Pancreas (tissue), 10 donors: ENCODE measurements around the gene MARK3. TPM values are rescaled to one million over a fixed set of nuclear protein-coding genes. Genes with fewer than 3 reads are reported as not detected.

ENCODE experiments used
- ATAC-seq, 4 donors: fragments of 200-7000 bp; cut with Tn5 transposase; one replicate each; pipeline versions ENCODE4 v1.8.0 to v1.9.1; 2020; ENCODE audit warnings: mild to moderate bottlenecking in 4 of 4, moderate library complexity in 4 of 4
- DNase-seq, 6 donors: peaks; one replicate each; pipeline ENCODE4 v3.0.0-alpha.2; 2020
- FAIRE-seq: peaks from 2 replicates; lab custom pipeline; 2012; peaks lifted over from hg19 to GRCh38; lab: Jason Lieb, UNC
- H3K27ac ChIP-seq, 4 donors: fragments of 200-600 bp; sonication (generic); 1 replicate in 3 of 4; 2 replicates in 1 of 4; pipeline versions ENCODE4 v1.5.0 to v1.8.0; 2020
- H3K27me3 ChIP-seq, 4 donors: fragments of 200-600 bp; one replicate each; pipeline ENCODE4 v1.8.0; 2021
- H3K36me3 ChIP-seq, 3 donors: fragments of 200-600 bp; sonication (generic) in 1 of 3; one replicate each; pipeline versions ENCODE4 v1.5.0 to v1.8.0; 2020 to 2021
- H3K4me1 ChIP-seq, 3 donors: fragments of 200-600 bp; one replicate each; pipeline ENCODE4 v1.8.0; 2021
- H3K4me3 ChIP-seq, 4 donors: fragments of 200-600 bp; sonication (generic) in 2 of 4; one replicate each; pipeline versions ENCODE4 v1.5.0 to v1.8.0; 2020 to 2021
- H3K9me3 ChIP-seq, 4 donors: fragments of 200-600 bp; one replicate each; pipeline ENCODE4 v1.8.0; 2021
- WGBS, 2 donors: extraction: QIAGEN DNeasy Blood & Tissue Kit; methylation state at CpG; one replicate each; pipeline ENCODE4 v1.1.7; 2013; 5-methylcytosine and 5-hydroxymethylcytosine counted together
- intact Hi-C, 3 donors: fragments of 100-400 bp; cut with DNase I; formaldehyde crosslinking; loops; one replicate each; pipeline versions ENCODE4 v1.11.1 to v1.14.2; 2022
- polyA plus RNA-seq, 2 donors: library from polyadenylated mRNA; stranded (reverse); fragments of 200-250 nt; gene quantifications; one replicate each; pipeline ENCODE4 v1.2.3, GENCODE V29; 2013
- total RNA-seq, 6 donors: library from RNA; stranded (reverse); fragmentation: NEBNext Ultra II Directional in 4 of 6; extraction: Animal tissue kit (Norgen Biotek cat#: 25700) in 4 of 6; gene quantifications; one replicate each; pipeline versions ENCODE4 v1.2.1 to v1.2.4, GENCODE V29; 2021 to 2023
- TF ChIP-seq, protein P1 (sequence below), 4 donors: fragments of 200-600 bp; sonication (generic) in 3 of 4; IDR thresholded peaks; one replicate each; pipeline versions ENCODE4 v1.5.0 to v1.8.0; 2021; ENCODE audit warnings: antibody characterized with exemption in 4 of 4
- donor health status: healthy with polysubstance abuse.
- donor health status: DM: no; HTN: no; CAD: no; lungs with moderate emphysema.
- donor health status: DM: no; HTN: no; CAD: no.
- donor health status: control.
- donor health status: control.
- donor health status: Bipolar disorder and iron deficiency.
- donor health status: DM: yes; HTN: yes; CAD: no.
- donor health status: DM: no; HTN: no; CAD: no.
- donor health status: DM: no; HTN: no; CAD: no.
- donor health status: DM: yes; HTN: yes; CAD: no.

MARK3 gene
- total and polyA plus RNA-seq, 8 donors, result 35.3 to 110 (median 47.0) TPM

DNA sequence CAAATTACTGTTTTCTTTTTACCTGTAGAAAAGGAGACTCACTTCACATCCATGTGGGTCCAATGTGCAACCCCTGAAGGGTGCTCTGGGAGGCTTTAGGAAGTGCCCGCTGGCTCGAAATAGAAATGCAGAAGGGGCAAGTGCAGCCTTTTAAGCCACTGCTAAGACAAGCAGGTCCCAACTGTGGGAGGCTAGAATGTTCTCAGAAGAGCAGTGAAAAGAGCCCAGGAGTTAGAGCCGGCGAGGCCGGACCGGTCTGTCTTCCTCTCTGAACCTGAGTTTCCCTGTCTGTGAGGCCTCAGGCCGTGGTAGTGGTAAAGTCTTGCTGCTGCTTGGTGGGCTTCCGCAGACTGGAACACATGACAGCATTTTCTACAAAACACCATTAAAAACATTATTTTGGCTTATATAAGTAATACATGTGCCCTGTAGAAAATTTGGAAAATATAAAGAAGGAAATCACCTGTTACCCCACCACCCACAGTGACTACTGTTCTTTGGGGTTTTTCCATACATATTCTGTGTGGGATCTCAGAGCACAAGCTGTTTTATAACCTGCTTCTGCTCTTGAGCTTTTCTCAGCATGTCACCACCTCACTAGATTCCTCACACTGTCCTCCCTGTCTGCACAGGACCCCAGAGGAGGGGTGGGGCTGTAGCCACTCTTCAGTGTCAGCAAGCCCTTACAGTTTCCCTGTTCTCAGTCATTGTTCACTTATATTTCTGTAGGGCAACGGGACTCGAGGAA, 131.4 kb downstream of the MARK3 start:
- ATAC-seq (no peak), DNase-seq (peak in 2 of 6 donors; percentile 26 to 49), FAIRE-seq (no peak)
- no peaks in the 10 kb centered on the region for H3K9me3 ChIP-seq
- intact Hi-C loops, result loop anchor here in 1 of 3 donors (5.0 kb wide), 1 partner anchor 36 kb away; no protein-coding TSS in a partner anchor
- no peak overlapping the region for H3K27ac ChIP-seq
- TF ChIP-seq, protein P1, sequence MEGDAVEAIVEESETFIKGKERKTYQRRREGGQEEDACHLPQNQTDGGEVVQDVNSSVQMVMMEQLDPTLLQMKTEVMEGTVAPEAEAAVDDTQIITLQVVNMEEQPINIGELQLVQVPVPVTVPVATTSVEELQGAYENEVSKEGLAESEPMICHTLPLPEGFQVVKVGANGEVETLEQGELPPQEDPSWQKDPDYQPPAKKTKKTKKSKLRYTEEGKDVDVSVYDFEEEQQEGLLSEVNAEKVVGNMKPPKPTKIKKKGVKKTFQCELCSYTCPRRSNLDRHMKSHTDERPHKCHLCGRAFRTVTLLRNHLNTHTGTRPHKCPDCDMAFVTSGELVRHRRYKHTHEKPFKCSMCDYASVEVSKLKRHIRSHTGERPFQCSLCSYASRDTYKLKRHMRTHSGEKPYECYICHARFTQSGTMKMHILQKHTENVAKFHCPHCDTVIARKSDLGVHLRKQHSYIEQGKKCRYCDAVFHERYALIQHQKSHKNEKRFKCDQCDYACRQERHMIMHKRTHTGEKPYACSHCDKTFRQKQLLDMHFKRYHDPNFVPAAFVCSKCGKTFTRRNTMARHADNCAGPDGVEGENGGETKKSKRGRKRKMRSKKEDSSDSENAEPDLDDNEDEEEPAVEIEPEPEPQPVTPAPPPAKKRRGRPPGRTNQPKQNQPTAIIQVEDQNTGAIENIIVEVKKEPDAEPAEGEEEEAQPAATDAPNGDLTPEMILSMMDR (IDR thresholded peaks at IDR 0.05), result no peak
- H3K27me3 ChIP-seq, result no peaks in the 10 kb centered on the region
- H3K36me3 ChIP-seq, result no peaks in the 10 kb centered on the region
- peaks cover 4% of the 10 kb centered on the region in 3 donors for H3K4me1 ChIP-seq
- WGBS, 2 donors, result 70 to 80% methylated on average over 10 of the region's 10 CpGs
- no peak overlapping the region for H3K4me3 ChIP-seq

DNA sequence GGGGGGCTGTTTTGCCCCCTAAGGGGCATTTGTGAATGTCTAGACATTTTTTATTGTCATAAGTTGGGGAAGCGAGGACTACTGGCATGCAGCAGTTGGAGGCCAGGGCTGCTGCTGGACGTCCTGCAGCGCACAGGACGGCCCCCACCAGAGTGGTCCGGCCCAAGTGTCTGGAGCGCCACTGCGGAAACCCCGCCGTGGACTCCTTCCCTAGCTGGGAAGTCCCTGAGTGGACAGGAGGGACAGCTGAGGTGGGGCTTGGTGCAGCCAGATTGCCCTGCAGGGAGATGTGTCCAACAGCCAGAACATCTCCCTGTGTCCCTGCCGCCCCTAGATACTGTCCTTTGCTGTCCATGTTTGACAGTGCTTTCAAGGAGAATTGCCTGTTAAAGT, 132.0 kb downstream of the MARK3 start:
- intact Hi-C loops, result loop anchor here in 1 of 3 donors (5.0 kb wide), 1 partner anchor 35 kb away; no protein-coding TSS in a partner anchor
- Histone ChIP-seq H3K4me3 (no peak overlapping the region), H3K4me1 (peaks cover 4 to 10% (median 4%) of the 10 kb centered on the region in 3 donors), H3K27me3 (no peaks in the 10 kb centered on the region), H3K9me3 (no peaks in the 10 kb centered on the region), H3K27ac (no peak overlapping the region), H3K36me3 (no peaks in the 10 kb centered on the region)
- ATAC-seq, result no peak
- no peak for FAIRE-seq
- peak in 3 of 6 donors; percentile 24 to 56 (median 49) for DNase-seq
- TF ChIP-seq, protein P1 (IDR thresholded peaks at IDR 0.05), result no peak
- WGBS, 2 donors, result 72 to 80% methylated on average over 10 of the region's 10 CpGs

DNA sequence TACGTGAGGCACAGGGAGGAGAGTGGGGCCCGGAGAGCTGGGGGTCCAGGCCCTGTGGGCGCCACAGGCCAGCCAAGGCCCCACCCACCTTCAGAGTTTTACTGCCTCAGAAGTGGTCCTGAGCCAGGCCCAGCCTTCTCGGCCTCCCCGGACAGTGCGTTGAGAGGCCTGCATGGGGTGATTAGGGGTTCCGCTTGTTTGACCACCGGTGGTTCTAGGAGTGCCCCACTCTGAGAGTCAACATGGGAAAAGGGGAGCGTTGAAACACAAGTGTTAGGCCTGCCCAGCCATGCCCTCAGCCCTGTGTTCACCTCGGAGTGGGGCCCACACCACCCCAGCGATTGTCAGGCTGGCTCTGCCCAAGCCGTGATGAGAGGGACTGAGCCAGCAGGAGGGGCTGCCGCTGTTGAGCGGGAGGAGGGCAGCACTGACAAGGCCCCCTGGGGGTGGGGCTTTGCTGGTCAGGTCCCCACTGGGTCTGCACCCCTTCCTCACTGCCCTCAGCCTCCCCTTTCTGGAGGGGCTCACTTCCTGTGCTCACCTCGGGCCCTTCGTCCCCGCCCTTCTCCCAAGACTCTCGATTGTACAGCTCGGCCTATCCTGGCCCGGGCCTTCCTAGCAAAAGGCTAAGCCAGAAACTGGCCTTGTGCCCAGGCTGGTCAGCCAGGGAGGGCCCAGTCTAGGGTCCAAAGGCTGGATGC, 132.7 kb downstream of the MARK3 start:
- ATAC-seq (no peak), DNase-seq (peak in 3 of 6 donors; percentile 51 to 83 (median 68)), FAIRE-seq (no peak)
- 30 to 38% methylated on average over 17 to 20 of the region's 20 CpGs for WGBS, 2 donors
- H3K4me3 ChIP-seq, result no peak overlapping the region
- TF ChIP-seq, protein P1 (IDR thresholded peaks at IDR 0.05), result no peak
- intact Hi-C loops, result loop anchor here in 2 of 3 donors (2.0 to 5.0 kb wide), 2 partner anchors 29 to 34 kb away; no protein-coding TSS in a partner anchor
- H3K9me3 ChIP-seq, result no peaks in the 10 kb centered on the region
- no peaks in the 10 kb centered on the region for H3K27me3 ChIP-seq
- H3K27ac ChIP-seq, result no peak overlapping the region
- peaks cover 0 to 10% (median 4%) of the 10 kb centered on the region in 3 donors for H3K4me1 ChIP-seq
- H3K36me3 ChIP-seq, result no peaks in the 10 kb centered on the region

DNA sequence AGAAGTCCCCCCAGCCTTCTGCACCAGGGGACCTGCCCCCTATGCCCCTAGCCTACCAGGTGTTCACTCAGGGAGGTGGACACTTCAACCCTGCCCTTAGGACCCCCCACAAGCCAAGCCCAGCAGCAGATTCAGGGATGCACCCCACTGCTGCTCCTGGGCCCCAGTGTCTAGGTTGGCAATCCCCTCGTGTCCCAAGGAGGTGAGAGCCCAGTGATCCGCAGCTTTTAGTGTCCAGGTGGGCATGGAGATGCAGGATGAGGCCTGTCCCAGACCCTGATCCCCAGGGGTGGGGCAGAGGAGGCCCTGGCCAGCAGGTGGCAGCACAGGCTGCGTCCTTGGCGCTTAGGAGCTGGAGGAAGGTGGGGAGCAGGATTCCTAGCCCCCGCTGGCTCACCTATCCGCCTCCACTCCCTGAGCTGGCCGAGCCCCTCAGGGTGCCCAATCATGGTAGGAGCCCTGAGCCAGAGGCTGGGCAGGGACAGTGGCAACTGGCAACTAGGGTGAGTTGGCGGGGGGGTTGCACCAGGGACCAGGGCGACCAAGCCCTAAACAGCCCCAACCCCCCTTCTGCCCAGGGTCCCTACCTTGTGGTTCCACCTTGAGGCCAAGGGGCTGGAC, 133.3 kb downstream of the MARK3 start:
- H3K9me3 ChIP-seq, result no peaks in the 10 kb centered on the region
- H3K4me3 ChIP-seq, result no peak overlapping the region
- TF ChIP-seq, protein P1 (IDR thresholded peaks at IDR 0.05), result peak; percentile 76 to 88 (median 86)
- no peaks in the 10 kb centered on the region for H3K36me3 ChIP-seq
- peaks cover 0 to 10% (median 4%) of the 10 kb centered on the region in 3 donors for H3K4me1 ChIP-seq
- no peaks in the 10 kb centered on the region for H3K27me3 ChIP-seq
- WGBS, 2 donors, result 30 to 31% methylated on average over 9 of the region's 9 CpGs
- no peak overlapping the region for H3K27ac ChIP-seq
- ATAC-seq (peak; percentile 25 to 61 (median 42)), FAIRE-seq (no peak), DNase-seq (peak in 5 of 6 donors; percentile 52 to 91 (median 81))
- intact Hi-C loops, result loop anchor here in 2 of 3 donors (2.0 to 5.0 kb wide), 2 partner anchors 28 to 34 kb away; no protein-coding TSS in a partner anchor
